HG03108 (cell line): ENCODE data around the gene KCNB1.

ENCODE experiments used
- ATAC-seq: cut with Tn5 transposase; IDR thresholded peaks from one replicate; pipeline ENCODE4 v1.9.1; 2021; ENCODE audit warnings: moderate library complexity; ENCODE audit not compliant: unreplicated experiment

Gene KCNB1

DNA sequence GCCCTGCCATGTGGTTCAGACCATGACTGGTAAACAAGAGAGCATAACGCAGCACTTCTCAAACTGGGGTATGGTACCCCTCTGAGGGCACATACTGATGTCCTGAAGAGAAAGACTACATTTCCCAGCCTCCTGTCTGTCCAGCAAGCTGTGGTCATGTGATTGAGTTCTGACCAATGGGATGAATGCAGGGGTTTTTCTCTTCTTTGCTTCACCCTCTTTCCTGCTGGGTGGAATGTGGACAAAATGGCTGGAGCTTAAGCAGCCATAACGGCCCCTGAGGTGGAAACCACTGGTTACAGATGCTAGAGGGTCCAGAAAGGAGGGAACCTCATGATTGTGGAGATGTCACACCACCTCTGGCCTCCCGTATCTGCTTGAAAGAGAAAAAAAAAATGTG lies 19.4 kb upstream of the KCNB1 start:
- ATAC-seq, result no peak

- ATAC-seq, result no peak
Measured at GRCh38 chr20:49497398-49497669, 14.9 kb upstream of the KCNB1 start.

DNA sequence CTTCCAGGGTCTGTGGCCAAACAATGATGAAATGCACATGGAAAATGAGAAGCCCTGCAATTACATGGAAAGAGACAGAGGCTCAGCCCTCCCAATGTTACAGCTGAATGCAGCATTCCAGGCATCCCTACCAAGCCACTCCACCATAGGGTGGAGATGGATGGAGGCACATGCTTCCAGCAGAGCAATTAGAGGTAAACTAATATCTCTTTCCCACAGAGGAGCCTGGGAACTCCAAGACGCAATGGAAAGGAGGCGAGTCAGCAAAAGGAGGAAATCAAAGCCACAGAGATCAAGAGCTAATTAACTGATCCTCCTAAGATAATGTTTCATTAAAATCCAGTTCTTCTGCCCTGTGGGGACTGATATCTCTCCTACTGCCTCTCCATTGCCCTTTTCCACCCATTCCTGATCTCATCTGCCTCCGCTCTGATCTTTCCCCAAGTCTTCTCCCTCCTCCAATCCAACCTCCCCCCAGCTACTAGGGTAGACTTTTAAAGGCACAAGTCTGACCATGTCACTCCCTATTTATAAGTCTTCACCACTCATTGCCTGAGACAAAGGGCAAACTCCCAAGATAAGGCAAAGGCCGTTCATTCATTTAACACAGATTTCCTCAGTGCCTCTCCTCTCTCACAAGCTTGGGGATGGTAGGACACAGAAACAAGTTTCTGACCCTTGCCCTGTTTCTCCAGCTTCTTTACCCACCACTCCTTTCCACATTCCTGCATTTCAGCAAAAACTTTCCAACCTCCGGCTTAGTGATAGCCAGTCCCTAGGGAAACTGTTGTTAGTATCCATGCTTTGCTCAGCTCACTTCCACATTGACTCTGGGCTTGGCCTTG lies 14.3 kb upstream of the KCNB1 start:
- ATAC-seq, result no peak

DNA sequence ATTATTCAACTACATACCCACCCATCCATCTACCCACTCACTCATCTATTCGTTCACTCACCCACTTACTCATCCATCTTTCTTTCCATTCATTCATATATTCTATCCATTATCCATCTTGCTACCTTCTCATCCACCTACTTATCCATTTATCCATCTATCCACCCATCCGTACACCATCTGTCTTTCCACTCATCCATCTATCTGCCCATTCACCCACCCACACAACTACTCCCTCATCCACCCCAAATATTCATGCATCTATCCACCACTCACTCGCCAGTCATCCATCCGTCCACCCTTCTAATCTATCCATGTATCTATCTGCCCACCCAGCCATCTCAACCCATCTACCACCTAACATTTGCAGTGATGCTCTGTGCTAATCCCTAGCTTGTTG lies 13.6 kb upstream of the KCNB1 start:
- no peak for ATAC-seq

DNA sequence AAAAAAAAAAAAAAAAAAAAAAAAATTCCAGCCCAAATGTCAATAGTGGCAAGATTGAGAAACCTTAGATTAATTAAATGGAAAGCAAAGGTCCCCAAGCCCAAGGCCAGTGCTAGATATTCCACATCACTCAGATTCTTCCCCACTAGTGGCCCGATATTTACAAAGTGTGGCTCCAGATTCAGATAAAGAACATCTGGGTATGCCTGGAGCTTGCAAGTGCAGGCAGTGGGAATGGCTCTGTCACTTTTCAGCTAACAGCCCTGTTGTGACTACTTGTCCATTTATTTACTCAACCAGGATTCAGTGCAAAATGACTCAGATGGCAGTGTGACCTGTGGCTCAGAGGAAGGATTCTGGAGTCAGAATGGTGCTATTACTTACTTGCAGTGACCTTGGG lies 8.2 kb upstream of the KCNB1 start:
- no peak for ATAC-seq

DNA sequence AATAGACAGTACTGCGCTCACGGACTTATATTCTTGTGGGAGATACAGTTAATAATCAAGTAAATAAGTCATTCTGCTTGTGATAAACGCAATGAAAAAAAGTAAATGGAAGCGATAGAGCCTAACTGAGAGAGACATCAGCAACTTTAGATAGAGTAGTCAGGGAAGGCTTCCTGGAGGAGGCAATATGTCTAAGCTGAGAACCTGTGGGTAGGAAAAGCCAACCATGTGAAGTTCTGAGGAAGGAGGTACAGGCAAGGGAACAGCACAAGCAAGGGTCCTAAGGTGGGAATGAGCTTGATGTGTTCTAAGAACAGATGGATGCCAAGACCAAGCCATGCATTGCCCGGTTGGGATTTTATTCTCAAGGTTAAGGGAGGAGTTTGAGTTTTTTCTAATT lies 7.2 kb upstream of the KCNB1 start:
- ATAC-seq, result no peak

DNA sequence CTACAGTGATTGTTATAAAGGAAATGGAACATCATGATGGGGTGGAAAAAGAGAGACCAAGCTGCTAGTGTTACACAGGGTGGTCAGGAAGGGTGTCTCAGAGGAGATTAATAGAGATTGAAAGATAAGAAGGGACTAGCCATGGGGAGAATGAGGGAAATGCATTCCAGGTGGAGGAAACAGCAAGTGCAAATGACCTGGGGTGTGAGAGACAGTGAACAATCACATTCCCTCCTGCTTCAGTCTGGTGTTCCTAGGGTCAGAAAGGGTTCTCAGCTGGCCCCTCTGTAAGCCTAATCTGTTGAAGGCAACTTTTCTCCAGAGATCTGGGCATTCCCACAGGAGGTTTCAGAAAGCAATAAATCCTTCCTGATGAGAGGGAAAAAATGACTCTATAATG lies 3.6 kb upstream of the KCNB1 start:
- no peak for ATAC-seq

- no peak for ATAC-seq
Measured at GRCh38 chr20:49485563-49485962, 3.1 kb upstream of the KCNB1 start.

GRCh38 chr20:49484180-49485140 lies 2.0 kb upstream of the KCNB1 start:
- ATAC-seq, result no peak

- ATAC-seq, result no peak
Measured at GRCh38 chr20:49483696-49484123, 1.2 kb upstream of the KCNB1 start.

DNA sequence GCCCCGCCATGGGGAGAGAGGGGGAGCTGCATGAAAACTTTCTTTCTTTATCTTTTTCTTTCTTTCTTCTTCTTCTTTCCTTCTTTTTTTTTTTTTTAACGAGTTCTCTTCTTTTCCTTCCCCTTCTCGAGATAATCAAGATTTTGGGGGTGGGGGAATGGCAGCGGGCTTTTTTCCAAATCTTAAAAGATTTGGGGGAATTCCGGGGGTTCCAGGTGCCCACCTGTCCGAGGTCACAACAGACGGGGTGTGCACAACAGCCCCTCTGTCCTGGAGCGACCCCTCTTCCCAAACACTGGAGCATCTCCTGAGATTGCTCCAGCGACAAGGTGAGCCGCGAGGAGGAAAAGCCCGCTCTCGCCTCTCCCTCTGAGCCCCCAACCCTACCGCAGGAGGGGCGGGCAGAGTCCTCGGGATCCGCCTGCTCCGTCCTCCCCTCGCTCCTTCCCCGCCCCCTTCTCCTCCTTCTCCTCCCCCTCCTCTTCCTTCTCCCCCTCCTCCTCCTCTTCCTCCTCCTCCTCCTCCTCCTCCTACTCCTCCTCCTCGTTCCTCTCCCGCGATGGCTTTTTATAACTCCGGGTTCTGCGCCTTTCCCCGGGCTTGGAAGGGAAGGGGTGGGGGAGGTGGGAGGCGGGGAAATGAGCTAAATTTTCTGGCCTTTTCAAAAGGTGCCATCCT lies 689 bp upstream of the KCNB1 start:
- no peak for ATAC-seq

GRCh38 chr20:49482173-49482572 lies 295 bp downstream of the KCNB1 start:
- no peak for ATAC-seq

- no peak for ATAC-seq
Measured at GRCh38 chr20:49481116-49481515, 1.4 kb downstream of the KCNB1 start.

- no peak for ATAC-seq
Measured at GRCh38 chr20:49480236-49480635, 2.2 kb downstream of the KCNB1 start.

DNA sequence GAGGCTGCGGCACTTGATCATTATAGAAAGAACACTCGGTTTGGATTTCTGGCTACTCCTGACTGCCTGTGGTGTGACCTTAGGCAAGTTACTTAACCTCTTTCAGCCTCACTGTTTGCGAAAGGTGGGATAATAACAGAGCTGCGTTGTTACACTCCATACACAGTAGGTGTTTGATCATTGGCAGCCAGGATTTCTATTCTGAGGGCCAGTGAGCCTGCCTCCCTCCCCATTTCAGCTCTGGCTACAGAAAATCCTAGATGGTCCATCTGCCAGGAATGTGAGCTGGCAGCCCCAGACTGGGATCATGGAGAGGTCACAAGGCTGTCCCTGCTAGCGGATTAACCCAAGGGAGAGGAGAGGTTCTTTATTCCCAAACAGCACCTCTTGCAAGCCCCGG lies 2.7 kb downstream of the KCNB1 start:
- ATAC-seq, result no peak

GRCh38 chr20:49478754-49479689 lies 3.4 kb downstream of the KCNB1 start:
- ATAC-seq, result no peak

DNA sequence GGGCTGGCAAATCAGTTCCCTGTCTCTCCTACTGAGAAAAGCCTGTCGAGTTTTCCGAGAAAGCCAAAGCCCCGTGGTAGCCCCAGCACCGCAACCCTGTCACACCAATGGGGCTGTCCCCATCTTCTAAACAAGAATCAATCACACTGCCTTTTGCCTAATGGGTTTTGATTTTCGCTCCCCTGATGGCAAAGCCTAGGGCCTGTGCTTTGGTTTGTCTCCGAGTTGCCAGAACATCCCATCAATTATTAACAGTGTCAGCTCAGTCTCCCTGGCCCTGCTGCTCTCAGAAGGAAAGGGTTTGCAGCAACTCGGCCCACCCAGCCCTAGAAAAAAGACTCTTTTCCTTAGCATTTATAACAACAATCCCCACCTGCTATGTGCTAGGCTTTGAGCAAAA lies 4.2 kb downstream of the KCNB1 start:
- no peak for ATAC-seq

GRCh38 chr20:49477200-49477599 lies 5.3 kb downstream of the KCNB1 start:
- ATAC-seq, result no peak

- ATAC-seq, result no peak
Measured at GRCh38 chr20:49476016-49476355, 6.5 kb downstream of the KCNB1 start.

GRCh38 chr20:49475292-49476015 lies 7.0 kb downstream of the KCNB1 start:
- ATAC-seq, result no peak
